ENCODE measurements around the gene MIA2. TPM values are rescaled to one million over a fixed set of nuclear protein-coding genes. Genes with fewer than 3 reads are reported as not detected.
"Not testable (repeated sequence)": the region's sequence is repeated elsewhere in the genome, so short reads cannot be mapped to it uniquely, and the experiment has no call there.

Gene MIA2
- total RNA-seq, 2 donors from 2014 or later, result 14.2 to 34.2 TPM

DNA sequence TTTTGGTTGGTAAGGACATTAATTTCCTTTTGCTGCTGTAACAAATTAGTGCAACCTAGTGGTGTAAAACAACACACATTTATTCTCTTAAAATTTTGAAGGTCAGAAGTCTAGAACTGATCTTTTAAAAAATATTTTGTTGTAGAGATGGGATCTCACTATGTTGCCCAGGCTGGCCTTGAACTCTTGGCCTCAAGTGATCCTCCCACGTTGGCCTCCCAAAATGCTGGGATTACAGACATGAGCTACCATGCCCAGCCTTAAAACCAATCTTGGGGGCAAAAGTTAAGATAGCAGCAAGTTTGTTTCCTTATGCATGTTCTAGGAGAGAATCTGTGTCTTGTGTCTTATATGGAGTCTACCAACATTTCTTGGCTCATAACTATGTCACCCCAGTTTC is 55.8 kb downstream of the MIA2 start:
- H3K4me3 ChIP-seq, result no peak overlapping the region
- no peaks in the 10 kb centered on the region for H3K9me3 ChIP-seq
- H3K36me3 ChIP-seq, result peaks cover 12% of the 10 kb centered on the region
- no peak for TF ChIP-seq CTCF (IDR thresholded peaks at IDR 0.05)
- no peaks in the 10 kb centered on the region for H3K27me3 ChIP-seq
- DNase-seq (ENCODE audit: low spot score), result no peak
- H3K4me1 ChIP-seq, result no peaks in the 10 kb centered on the region
- no peak overlapping the region for H3K27ac ChIP-seq

GRCh38 chr14:39291701-39292100 is 58.0 kb downstream of the MIA2 start:
- Histone ChIP-seq H3K36me3 (peaks cover 34% of the 10 kb centered on the region), H3K27ac (no peak overlapping the region), H3K4me1 (no peaks in the 10 kb centered on the region), H3K4me3 (no peak overlapping the region), H3K27me3 (no peaks in the 10 kb centered on the region), H3K9me3 (no peaks in the 10 kb centered on the region)
- TF ChIP-seq CTCF (IDR thresholded peaks at IDR 0.05), result no peak
- DNase-seq (ENCODE audit: low spot score), result no peak

DNA sequence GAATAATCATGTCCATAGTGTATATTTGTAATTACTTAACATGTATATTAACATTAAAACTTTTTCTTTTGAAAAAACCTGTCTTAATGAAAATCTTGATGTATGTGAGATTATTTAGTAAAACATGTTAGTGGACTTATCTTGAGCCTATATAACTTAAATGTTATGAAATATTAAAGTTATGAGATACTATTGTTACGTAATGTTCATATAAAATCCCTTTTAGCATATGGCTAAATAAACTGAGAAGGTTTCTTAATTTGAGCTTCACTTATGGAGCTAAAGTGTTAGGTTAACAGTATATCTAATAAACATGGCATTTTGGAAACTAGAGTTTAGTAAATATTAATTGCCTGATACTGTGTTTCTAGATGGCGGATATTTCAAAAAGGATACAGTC is 59.9 kb downstream of the MIA2 start:
- Histone ChIP-seq H3K4me3 (no peak overlapping the region), H3K9me3 (no peaks in the 10 kb centered on the region), H3K36me3 (peaks cover 46% of the 10 kb centered on the region), H3K27ac (no peak overlapping the region), H3K4me1 (no peaks in the 10 kb centered on the region), H3K27me3 (no peaks in the 10 kb centered on the region)
- no peak for DNase-seq (ENCODE audit: low spot score)
- TF ChIP-seq CTCF (IDR thresholded peaks at IDR 0.05), result no peak

DNA sequence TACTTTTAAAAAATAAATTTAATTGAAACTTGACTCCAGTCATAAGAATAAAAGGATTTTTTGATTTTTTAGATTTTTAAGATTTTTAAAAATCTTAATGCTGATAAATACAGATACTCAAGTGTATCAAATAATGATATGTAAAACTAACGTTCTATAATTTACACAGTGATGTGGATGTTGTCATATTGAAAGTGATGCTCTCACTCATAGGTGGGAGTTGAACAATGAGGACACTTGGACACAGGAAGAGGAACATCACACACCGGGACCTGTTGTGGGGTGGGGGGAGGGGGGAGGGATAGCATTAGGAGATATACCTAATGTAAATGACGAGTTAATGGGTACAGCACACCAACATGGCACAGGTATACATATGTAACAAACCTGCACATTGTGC is 66.7 kb downstream of the MIA2 start:
- not testable (repeated sequence) for H3K4me3 ChIP-seq; DNase-seq (ENCODE audit: low spot score); H3K27ac ChIP-seq; H3K4me1 ChIP-seq; H3K27me3 ChIP-seq; H3K9me3 ChIP-seq
- H3K36me3 ChIP-seq, result peaks cover 38% of the 10 kb centered on the region

DNA sequence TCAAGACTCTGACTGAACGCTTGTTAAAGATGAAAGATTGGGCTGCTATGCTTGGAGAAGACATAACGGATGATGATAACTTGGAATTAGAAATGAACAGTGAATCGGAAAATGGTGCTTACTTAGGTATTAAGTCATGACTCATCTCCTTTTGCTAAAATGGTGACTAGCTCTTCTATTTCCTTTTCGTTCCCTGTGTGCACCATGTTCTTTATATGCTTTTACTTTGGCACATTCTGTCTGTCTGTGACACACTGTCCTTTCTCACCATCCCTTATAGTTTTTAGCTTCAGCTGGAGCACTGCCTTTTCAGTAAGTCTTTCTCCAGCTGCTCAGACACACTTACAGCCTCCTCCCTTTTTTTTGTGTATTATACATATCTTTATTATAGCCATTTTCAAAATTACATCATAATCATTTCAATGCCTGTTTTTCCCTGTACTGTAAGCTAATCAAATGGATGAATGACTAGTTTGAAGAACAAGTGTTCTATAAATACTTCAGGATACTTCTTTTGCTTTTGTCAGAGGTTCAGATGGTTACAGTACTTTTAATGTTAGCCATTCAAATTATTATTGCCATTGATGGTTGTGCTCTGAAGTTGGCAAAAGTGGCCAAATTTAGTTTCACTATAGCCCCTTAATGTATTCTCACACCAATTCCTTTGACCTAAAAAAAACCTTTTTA is 68.6 kb downstream of the MIA2 start:
- Histone ChIP-seq H3K27ac (no peak overlapping the region), H3K4me3 (no peak overlapping the region), H3K4me1 (no peaks in the 10 kb centered on the region), H3K27me3 (no peaks in the 10 kb centered on the region), H3K9me3 (no peaks in the 10 kb centered on the region), H3K36me3 (peaks cover 19% of the 10 kb centered on the region)
- no peak for TF ChIP-seq CTCF (IDR thresholded peaks at IDR 0.05)
- DNase-seq (ENCODE audit: low spot score), result no peak

DNA sequence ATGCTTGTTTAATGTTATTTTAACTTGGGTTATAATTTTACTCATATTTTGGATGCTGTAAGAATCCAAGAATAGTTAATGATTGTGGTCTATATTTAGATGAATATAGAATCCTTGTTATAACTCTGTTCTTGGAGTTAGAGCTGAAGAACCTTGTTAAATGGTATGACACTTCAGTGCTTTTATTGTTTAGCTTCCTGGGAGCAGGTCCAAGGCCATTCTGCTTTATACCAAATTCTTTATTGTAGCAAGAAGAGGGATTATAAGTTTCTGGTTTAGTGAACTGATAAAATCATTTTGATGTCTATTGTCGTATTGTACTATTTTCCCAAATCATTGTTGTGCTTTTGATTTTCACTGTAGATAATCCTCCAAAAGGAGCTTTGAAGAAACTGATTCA is 69.4 kb downstream of the MIA2 start:
- Histone ChIP-seq H3K9me3 (no peaks in the 10 kb centered on the region), H3K4me3 (no peak overlapping the region), H3K36me3 (peaks cover 13% of the 10 kb centered on the region), H3K27me3 (no peaks in the 10 kb centered on the region), H3K4me1 (no peaks in the 10 kb centered on the region), H3K27ac (no peak overlapping the region)
- no peak for DNase-seq (ENCODE audit: low spot score)
- no peak for TF ChIP-seq CTCF (IDR thresholded peaks at IDR 0.05)

Data from right atrium auricular region (tissue), 2 donors.